Trophoblast cell (in vitro differentiated cells and primary cell): Measurements from ENCODE around the gene SMURF2.
A peak's percentile ranks its signal among the peaks of the same experiment; 100 is the strongest.
"Not testable (repeated sequence)": the region's sequence is repeated elsewhere in the genome, so short reads cannot be mapped to it uniquely, and the experiment has no call there.

Experiments used
- DNase-seq, 2 donors: peaks; one replicate each; pipeline ENCODE4 v3.0.0-alpha.2; 2016
- H2AFZ ChIP-seq: 2 replicates; pipeline ENCODE4 v1.6.1; 2013; ENCODE audit warnings: low read length, moderate library complexity, mild to moderate bottlenecking; ENCODE audit not compliant: insufficient read depth, poor library complexity
- H2AK5ac ChIP-seq: 2 replicates; pipeline ENCODE4 v1.6.1; 2013; ENCODE audit warnings: mild to moderate bottlenecking, low read length
- H2BK120ac ChIP-seq: 2 replicates; pipeline ENCODE4 v1.6.1; 2013; ENCODE audit warnings: low read length, mild to moderate bottlenecking, moderate library complexity; ENCODE audit not compliant: insufficient read depth, poor library complexity
- H2BK12ac ChIP-seq: 2 replicates; pipeline ENCODE4 v1.6.1; 2013; ENCODE audit warnings: mild to moderate bottlenecking, low read length, moderate library complexity
- H2BK5ac ChIP-seq: 2 replicates; pipeline ENCODE4 v1.6.1; 2013; ENCODE audit warnings: low read length, low read depth, moderate library complexity, mild to moderate bottlenecking; ENCODE audit not compliant: poor library complexity
- H3K14ac ChIP-seq: 2 replicates; pipeline ENCODE4 v1.6.1; 2013; ENCODE audit warnings: mild to moderate bottlenecking, low read length
- H3K18ac ChIP-seq: 2 replicates; pipeline ENCODE4 v1.6.1; 2013; ENCODE audit warnings: mild to moderate bottlenecking, low read length
- H3K23ac ChIP-seq: 2 replicates; pipeline ENCODE4 v1.6.1; 2013; ENCODE audit warnings: low read length
- H3K27ac ChIP-seq: 2 replicates; pipeline ENCODE4 v1.5.1; 2013; ENCODE audit warnings: low read depth, mild to moderate bottlenecking, inconsistent platforms, low read length, moderate library complexity
- H3K27me3 ChIP-seq: 2 replicates; pipeline ENCODE4 v1.6.1; 2013; ENCODE audit warnings: inconsistent platforms, mild to moderate bottlenecking, low read length, moderate library complexity; ENCODE audit not compliant: insufficient read depth
- H3K36me3 ChIP-seq, 2 experiments: 1 replicate in 1 of 2; 2 replicates in 1 of 2; pipeline ENCODE4 v1.6.1; 2013; ENCODE audit warnings: low read length in 2 of 2, mild to moderate bottlenecking in 2 of 2, moderate library complexity in 1 of 2; ENCODE audit not compliant: insufficient read depth in 2 of 2, control insufficient read depth in 1 of 2
- H3K4ac ChIP-seq: 2 replicates; pipeline ENCODE4 v1.6.1; 2013; ENCODE audit warnings: low read depth, mild to moderate bottlenecking, low read length, moderate library complexity
- H3K4me1 ChIP-seq, 2 experiments: 1 replicate in 1 of 2; 2 replicates in 1 of 2; pipeline ENCODE4 v1.6.1; 2013; ENCODE audit warnings: low read length in 2 of 2, mild to moderate bottlenecking in 2 of 2, moderate library complexity in 1 of 2; ENCODE audit not compliant: insufficient read depth in 2 of 2, control insufficient read depth in 1 of 2
- H3K4me2 ChIP-seq: 2 replicates; pipeline ENCODE4 v1.6.1; 2013; ENCODE audit warnings: inconsistent platforms, mild to moderate bottlenecking, low read length, moderate library complexity
- H3K4me3 ChIP-seq: 2 replicates; pipeline ENCODE4 v1.5.1; 2013; ENCODE audit warnings: mild to moderate bottlenecking, low read depth, low read length, inconsistent platforms
- H3K79me1 ChIP-seq: one replicate; pipeline ENCODE4 v1.6.1; 2013; ENCODE audit warnings: low read length
- H3K79me2 ChIP-seq: 2 replicates; pipeline ENCODE4 v1.6.1; 2013; ENCODE audit warnings: low read length, mild to moderate bottlenecking; ENCODE audit not compliant: control insufficient read depth, insufficient read depth, poor library complexity
- H3K9ac ChIP-seq: 2 replicates; pipeline ENCODE4 v1.6.1; 2013; ENCODE audit warnings: mild to moderate bottlenecking, low read length
- H3K9me3 ChIP-seq: 2 replicates; pipeline ENCODE4 v1.6.1; 2013; ENCODE audit warnings: low read depth, mild to moderate bottlenecking, control low read depth, inconsistent platforms, low read length; ENCODE audit not compliant: insufficient read depth
- H4K12ac ChIP-seq: 2 replicates; pipeline ENCODE4 v1.6.1; 2013; ENCODE audit warnings: low read depth, mild to moderate bottlenecking, low read length, moderate library complexity
- H4K8ac ChIP-seq: 2 replicates; pipeline ENCODE4 v1.6.1; 2013; ENCODE audit warnings: low read depth, mild to moderate bottlenecking, low read length, moderate library complexity
- H4K91ac ChIP-seq: one replicate; pipeline ENCODE4 v1.6.1; 2013; ENCODE audit warnings: low read depth, mild to moderate bottlenecking, low read length, moderate library complexity
- WGBS: extraction: QIAGEN DNeasy Blood & Tissue Kit; methylation state at CpG from one replicate; pipeline ENCODE4 v1.1.7; 2013; ENCODE audit warnings: missing lambda C conversion rate; ENCODE audit not compliant: insufficient read length, insufficient coverage; ENCODE audit errors: extremely low coverage; 5-methylcytosine and 5-hydroxymethylcytosine counted together

Gene SMURF2

DNA sequence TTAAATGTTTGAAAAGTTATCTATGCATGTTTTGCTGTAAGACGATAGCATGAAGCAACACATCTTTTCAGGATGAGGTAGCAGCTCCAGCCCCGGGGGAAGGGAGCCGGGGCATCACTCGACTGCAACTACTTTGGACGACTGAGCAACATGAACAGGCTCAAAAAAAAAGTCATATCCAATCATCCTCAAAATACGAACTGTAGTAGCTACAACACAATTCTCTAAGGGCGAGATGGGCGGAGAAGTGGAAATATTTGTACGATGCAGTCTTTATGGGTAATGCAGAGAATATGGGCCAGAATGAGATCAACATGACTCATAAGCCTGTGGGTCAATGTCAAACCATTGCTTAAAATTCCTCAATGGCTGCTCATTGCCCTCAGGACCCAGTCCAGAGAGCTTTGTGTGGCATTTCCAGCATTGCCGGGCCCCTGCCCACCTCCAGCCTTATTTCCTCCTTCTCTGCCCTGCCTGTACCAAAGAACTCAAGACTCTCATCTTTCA lies 17.7 kb upstream of the SMURF2 start:
- H3K9ac ChIP-seq = no peak overlapping the region
- peak; percentile 96 to 97 for DNase-seq
- no peak overlapping the region for H3K23ac ChIP-seq

GRCh38 chr17:64676763-64677162 lies 14.7 kb upstream of the SMURF2 start:
- no peak for DNase-seq
- Histone ChIP-seq H3K79me2 (peaks cover 2% of the 10 kb centered on the region), H3K9me3 (no peaks in the 10 kb centered on the region), H3K4me1 (peaks cover 3 to 8% of the 10 kb centered on the region in 2 experiments), H3K4me3 (no peak overlapping the region), H4K91ac (no peak overlapping the region), H4K8ac (no peak overlapping the region), H2AFZ (no peak overlapping the region), H3K23ac (no peak overlapping the region), H2BK5ac (no peak overlapping the region), H3K79me1 (peaks cover 7% of the 10 kb centered on the region), H3K4ac (no peak overlapping the region), H2BK120ac (no peak overlapping the region), H4K12ac (no peak overlapping the region), H3K27ac (no peak overlapping the region), H3K27me3 (no peaks in the 10 kb centered on the region), H3K14ac (no peak overlapping the region), H3K4me2 (no peak overlapping the region), H2BK12ac (no peak overlapping the region), H3K18ac (no peak overlapping the region), H2AK5ac (no peak overlapping the region), H3K9ac (no peak overlapping the region), H3K36me3 (no peaks in the 10 kb centered on the region)
- WGBS = no CpG with 5 or more reads among the region's 3 CpGs

More for the DNA sequence above, 17.7 kb upstream of the SMURF2 start:
- no peaks in the 10 kb centered on the region for H3K27me3 ChIP-seq
- H3K36me3 ChIP-seq = no peaks in the 10 kb centered on the region
- no peak overlapping the region for H2AK5ac ChIP-seq
- peaks cover 9% of the 10 kb centered on the region for H3K79me1 ChIP-seq
- peaks cover 2% of the 10 kb centered on the region for H3K79me2 ChIP-seq
- no peak overlapping the region for H4K91ac ChIP-seq
- no peak overlapping the region for H3K18ac ChIP-seq
- H3K4me3 ChIP-seq = no peak overlapping the region
- H3K4ac ChIP-seq = no peak overlapping the region
- H4K8ac ChIP-seq = no peak overlapping the region
- no peak overlapping the region for H2BK5ac ChIP-seq
- peaks cover 3 to 8% of the 10 kb centered on the region in 2 experiments for H3K4me1 ChIP-seq
- no peak overlapping the region for H4K12ac ChIP-seq
- no peak overlapping the region for H2AFZ ChIP-seq
- no peak overlapping the region for H2BK12ac ChIP-seq
- no CpG with 5 or more reads among the region's 10 CpGs for WGBS
- H3K14ac ChIP-seq = no peak overlapping the region
- H3K27ac ChIP-seq = peak overlapping the region; percentile 58
- no peaks in the 10 kb centered on the region for H3K9me3 ChIP-seq
- no peak overlapping the region for H2BK120ac ChIP-seq
- peak overlapping the region; percentile 19 for H3K4me2 ChIP-seq

DNA sequence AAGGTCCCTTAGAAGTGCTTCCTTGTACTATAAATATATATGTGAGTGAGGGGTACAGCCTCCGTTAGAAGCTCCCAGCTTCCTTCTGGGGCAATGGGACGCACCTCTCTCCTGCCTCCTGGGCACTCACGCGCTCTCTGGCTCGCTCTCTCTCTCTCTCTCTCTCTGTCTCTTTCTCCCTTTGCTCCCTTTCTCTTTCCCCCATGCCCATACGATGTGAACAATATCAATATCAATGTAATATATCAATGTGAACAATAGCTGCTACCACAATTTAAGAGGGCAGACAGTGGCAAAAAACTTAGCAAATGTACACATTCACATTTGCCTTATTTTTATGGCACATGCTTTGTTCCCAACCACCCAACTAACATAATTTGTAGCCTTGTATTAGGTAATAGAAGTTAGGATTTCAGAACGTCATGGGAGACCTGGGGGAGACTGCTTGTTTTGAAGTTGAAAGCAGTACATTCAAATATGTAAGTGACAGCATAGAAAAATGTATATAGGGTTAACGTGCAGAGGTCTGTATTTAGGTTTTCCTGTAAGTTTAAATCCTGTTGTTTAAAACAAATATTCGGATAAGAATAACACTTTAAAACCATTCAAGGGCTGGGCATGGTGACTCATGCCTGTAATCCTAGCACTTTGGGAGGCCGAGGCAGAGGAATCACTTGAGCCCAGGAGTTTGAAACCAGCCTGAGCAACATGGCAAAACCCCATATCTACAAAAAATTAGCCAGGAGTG lies 8.9 kb upstream of the SMURF2 start:
- not testable (repeated sequence) for H4K8ac ChIP-seq, H2BK12ac ChIP-seq, H3K4me3 ChIP-seq, H4K12ac ChIP-seq, H3K9ac ChIP-seq, H3K79me1 ChIP-seq, H3K27me3 ChIP-seq, H3K4me1 ChIP-seq, H3K79me2 ChIP-seq, H2BK120ac ChIP-seq, H2BK5ac ChIP-seq, DNase-seq, H2AFZ ChIP-seq, H3K9me3 ChIP-seq, H3K23ac ChIP-seq, H4K91ac ChIP-seq, H3K36me3 ChIP-seq, H2AK5ac ChIP-seq, H3K18ac ChIP-seq, H3K4me2 ChIP-seq, H3K4ac ChIP-seq, H3K27ac ChIP-seq
- WGBS = no CpG with 5 or more reads among the region's 10 CpGs
- peak overlapping the region; percentile 44 for H3K14ac ChIP-seq

GRCh38 chr17:64667807-64668721 lies 6.0 kb upstream of the SMURF2 start:
- H3K27ac ChIP-seq, H3K4me3 ChIP-seq, H3K79me2 ChIP-seq, H4K91ac ChIP-seq, H3K79me1 ChIP-seq, H4K8ac ChIP-seq, H2AK5ac ChIP-seq, H3K27me3 ChIP-seq, H3K4me2 ChIP-seq, H3K14ac ChIP-seq, H2BK5ac ChIP-seq, H3K36me3 ChIP-seq, H3K9ac ChIP-seq, H2BK120ac ChIP-seq, H3K4ac ChIP-seq, H3K18ac ChIP-seq, H2AFZ ChIP-seq, H2BK12ac ChIP-seq, H4K12ac ChIP-seq, H3K4me1 ChIP-seq, H3K9me3 ChIP-seq, H3K23ac ChIP-seq: not testable (repeated sequence)
- WGBS = no CpG with 5 or more reads among the region's 14 CpGs
- peak; percentile 29 to 46 for DNase-seq
